ENCODE data around the gene ECI1.

The ECI1 gene

GRCh38 chr16:2235695-2236336 is 15.6 kb downstream of the ECI1 start:
- no peak for TF ChIP-seq CTCF (IDR thresholded peaks at IDR 0.05; ENCODE audit: low read depth, low read length, poor library complexity, severe bottlenecking)
- no peak for TF ChIP-seq EZH2phosphoT487 (IDR thresholded peaks at IDR 0.05; ENCODE audit: borderline replicate concordance, low read length)
- peaks cover 9% of the 10 kb centered on the region; the same call in 1 of the 2 replicates for H3F3A ChIP-seq (ENCODE audit: control insufficient read depth, insufficient read depth)
- no peak overlapping the region for H3K4me2 ChIP-seq (ENCODE audit: low read length)
- H3K27ac ChIP-seq (ENCODE audit: low read depth, low read length): no peak overlapping the region
- no peak overlapping the region for H3K4me3 ChIP-seq (ENCODE audit: low read length)
- no peaks in the 10 kb centered on the region for H4K20me1 ChIP-seq (ENCODE audit: control insufficient read depth, insufficient read depth, low read depth, low read length)
- no peaks in the 10 kb centered on the region for H3K79me2 ChIP-seq (ENCODE audit: control insufficient read depth, low read length)
- H3K27me3 ChIP-seq (ENCODE audit: control insufficient read depth, low read length): no peaks in the 10 kb centered on the region
- no peaks in the 10 kb centered on the region for H3K4me1 ChIP-seq (ENCODE audit: control insufficient read depth, low read length)
- peaks cover 56% of the 10 kb centered on the region for H3K36me3 ChIP-seq (ENCODE audit: control insufficient read depth, low read length)
- H3K9me2 ChIP-seq (replicated peaks; ENCODE audit: control insufficient read depth, low read length): no peaks in the 10 kb centered on the region
- no peaks in the 10 kb centered on the region for H3K9me3 ChIP-seq (ENCODE audit: control insufficient read depth, insufficient read depth, low read length)

- Histone ChIP-seq H3K4me3 (ENCODE audit: low read length) (no peak overlapping the region), H3K36me3 (ENCODE audit: control insufficient read depth, low read length) (peaks cover 56% of the 10 kb centered on the region), H3K4me1 (ENCODE audit: control insufficient read depth, low read length) (no peaks in the 10 kb centered on the region), H3F3A (ENCODE audit: control insufficient read depth, insufficient read depth) (peaks cover 9% of the 10 kb centered on the region; the same call in 1 of the 2 replicates), H3K27ac (ENCODE audit: low read depth, low read length) (no peak overlapping the region), H4K20me1 (ENCODE audit: control insufficient read depth, insufficient read depth, low read depth, low read length) (no peaks in the 10 kb centered on the region), H3K9me3 (ENCODE audit: control insufficient read depth, insufficient read depth, low read length) (no peaks in the 10 kb centered on the region), H3K79me2 (ENCODE audit: control insufficient read depth, low read length) (no peaks in the 10 kb centered on the region), H3K9me2 (replicated peaks; ENCODE audit: control insufficient read depth, low read length) (no peaks in the 10 kb centered on the region), H3K4me2 (ENCODE audit: low read length) (no peak overlapping the region), H3K27me3 (ENCODE audit: control insufficient read depth, low read length) (no peaks in the 10 kb centered on the region)
- no peak for TF ChIP-seq CTCF (IDR thresholded peaks at IDR 0.05; ENCODE audit: low read depth, low read length, poor library complexity, severe bottlenecking)
- no peak for TF ChIP-seq EZH2phosphoT487 (IDR thresholded peaks at IDR 0.05; ENCODE audit: borderline replicate concordance, low read length)
Measured at GRCh38 chr16:2235234-2235651, 16.1 kb downstream of the ECI1 start.

- Histone ChIP-seq H3K4me3 (ENCODE audit: low read length) (no peak overlapping the region), H3K79me2 (ENCODE audit: control insufficient read depth, low read length) (no peaks in the 10 kb centered on the region), H3K27ac (ENCODE audit: low read depth, low read length) (no peak overlapping the region), H3K27me3 (ENCODE audit: control insufficient read depth, low read length) (no peaks in the 10 kb centered on the region), H3K36me3 (ENCODE audit: control insufficient read depth, low read length) (peaks cover 57% of the 10 kb centered on the region), H3K9me3 (ENCODE audit: control insufficient read depth, insufficient read depth, low read length) (no peaks in the 10 kb centered on the region), H3K4me1 (ENCODE audit: control insufficient read depth, low read length) (no peaks in the 10 kb centered on the region), H3K4me2 (ENCODE audit: low read length) (no peak overlapping the region), H4K20me1 (ENCODE audit: control insufficient read depth, insufficient read depth, low read depth, low read length) (no peaks in the 10 kb centered on the region), H3F3A (ENCODE audit: control insufficient read depth, insufficient read depth) (peaks cover 7% of the 10 kb centered on the region; the same call in 1 of the 2 replicates), H3K9me2 (replicated peaks; ENCODE audit: control insufficient read depth, low read length) (no peaks in the 10 kb centered on the region)
- TF ChIP-seq CTCF (IDR thresholded peaks at IDR 0.05; ENCODE audit: low read depth, low read length, poor library complexity, severe bottlenecking) (no peak), EZH2phosphoT487 (IDR thresholded peaks at IDR 0.05; ENCODE audit: borderline replicate concordance, low read length) (no peak)
Measured at GRCh38 chr16:2234813-2235170, 16.6 kb downstream of the ECI1 start.

Measured in DOHH2 (cell line).